Fibroblast of upper back skin (primary cell): ENCODE measurements around the gene DNAL4.

Experiments used
- DNase-seq: peaks from one replicate; pipeline ENCODE4 v3.0.0-alpha.2; 2013

The DNAL4 gene, protein sequence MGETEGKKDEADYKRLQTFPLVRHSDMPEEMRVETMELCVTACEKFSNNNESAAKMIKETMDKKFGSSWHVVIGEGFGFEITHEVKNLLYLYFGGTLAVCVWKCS

GRCh38 chr22:38793721-38794466 is at the start of gene DNAL4:
Gene DNAL4 (minus strand): TSS chr22:38794143. CDS start chr22:38782731, 11,412 bp downstream.
- DNase-seq: peak; percentile 99

GRCh38 chr22:38843201-38843656 is 49.3 kb upstream of the DNAL4 start:
- peak; percentile 66 for DNase-seq

DNA sequence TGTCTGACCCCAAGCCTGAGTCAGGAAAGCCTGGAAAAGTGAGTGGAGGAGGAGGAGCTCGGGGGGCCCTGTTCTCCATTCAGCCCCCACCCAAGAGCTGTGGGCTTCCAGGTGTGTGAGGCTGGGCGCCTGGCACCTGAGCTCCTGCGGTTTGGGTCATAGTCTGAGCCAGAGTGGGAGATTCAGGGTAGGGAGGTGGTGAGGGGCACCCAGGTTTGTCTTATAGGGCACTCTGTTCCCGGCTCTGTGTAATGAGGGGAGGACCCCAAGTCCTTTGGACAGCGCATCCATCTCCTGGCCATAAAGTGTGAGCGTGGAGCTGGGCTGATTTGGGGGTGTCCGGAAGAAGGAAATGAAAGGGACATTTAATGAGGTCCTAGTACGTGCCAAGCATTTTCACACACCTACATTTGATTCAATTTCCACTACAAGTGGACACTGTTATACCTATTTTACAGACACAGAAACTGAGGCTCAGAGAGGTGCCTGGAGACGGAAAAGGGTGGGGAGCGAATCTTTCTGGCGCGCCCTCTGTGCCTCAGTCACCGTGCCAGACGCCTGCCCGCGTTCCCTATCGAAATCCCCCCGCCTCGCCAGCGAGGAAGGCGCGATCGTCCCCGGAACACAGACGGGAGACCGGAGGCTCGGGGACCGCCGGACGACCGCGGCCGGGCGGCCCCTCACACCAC is 48.7 kb upstream of the DNAL4 start:
- no peak for DNase-seq

DNA sequence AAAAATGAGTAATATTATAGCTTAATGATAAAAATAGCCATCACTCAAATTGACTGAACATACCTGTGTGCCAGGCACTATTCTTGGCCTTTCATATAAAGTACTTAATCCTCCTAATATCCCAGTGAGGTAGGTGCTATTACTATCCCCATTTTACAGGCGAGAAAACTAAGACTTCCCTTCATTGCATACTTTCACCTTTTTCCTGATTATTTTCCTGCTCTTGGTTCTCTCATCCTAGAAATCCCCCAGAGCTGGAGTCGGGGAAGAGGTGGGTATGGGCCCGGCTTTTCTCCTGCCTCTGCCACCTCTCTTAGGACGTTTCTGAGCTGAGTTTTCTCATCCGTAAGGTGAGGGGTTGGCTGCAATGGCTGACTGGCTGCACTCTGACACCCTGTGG is 47.7 kb upstream of the DNAL4 start:
- no peak for DNase-seq

DNA sequence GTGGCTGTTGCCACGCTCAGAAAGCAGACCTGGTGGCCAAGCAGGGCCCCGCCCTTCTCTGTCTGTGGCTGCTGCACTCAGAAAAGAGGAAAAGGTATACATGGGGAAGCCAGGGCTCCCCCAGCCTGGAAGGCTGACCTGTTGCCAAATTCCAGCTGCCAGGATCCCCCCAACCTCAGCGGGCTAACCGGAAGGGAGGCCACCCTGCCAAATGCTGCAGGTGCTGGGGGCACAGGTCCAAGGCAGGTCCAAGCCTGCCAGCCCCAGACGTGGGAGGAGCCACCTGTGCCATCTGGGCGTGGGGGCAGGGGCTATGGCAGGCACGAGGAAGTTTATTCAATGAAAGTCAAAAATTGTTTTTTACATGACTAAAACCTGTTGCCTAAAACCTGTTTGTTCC is 47.3 kb upstream of the DNAL4 start:
- DNase-seq: no peak

- DNase-seq: no peak
Observed at GRCh38 chr22:38840129-38840528, 46.2 kb upstream of the DNAL4 start.

DNA sequence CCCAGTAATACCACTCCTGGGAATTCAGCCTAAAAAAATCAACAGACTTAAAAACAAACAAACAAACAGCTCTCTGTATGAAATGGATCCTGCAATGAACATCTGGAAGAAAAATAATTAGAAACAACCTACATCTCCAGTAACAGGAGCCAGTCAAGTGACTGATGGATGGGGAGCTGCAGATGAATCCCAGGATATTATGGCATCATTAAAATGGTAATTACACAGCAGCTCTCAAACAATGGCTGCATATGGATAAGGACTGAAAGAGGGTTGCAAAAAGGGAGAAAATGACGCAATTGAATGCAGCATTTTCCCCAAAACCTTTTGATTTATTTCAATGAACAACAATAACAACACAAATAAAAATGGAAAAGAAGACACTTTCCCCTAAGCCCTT is 45.7 kb upstream of the DNAL4 start:
- no peak for DNase-seq

- DNase-seq: no peak
Observed at GRCh38 chr22:38837414-38837928, 43.5 kb upstream of the DNAL4 start.

DNA sequence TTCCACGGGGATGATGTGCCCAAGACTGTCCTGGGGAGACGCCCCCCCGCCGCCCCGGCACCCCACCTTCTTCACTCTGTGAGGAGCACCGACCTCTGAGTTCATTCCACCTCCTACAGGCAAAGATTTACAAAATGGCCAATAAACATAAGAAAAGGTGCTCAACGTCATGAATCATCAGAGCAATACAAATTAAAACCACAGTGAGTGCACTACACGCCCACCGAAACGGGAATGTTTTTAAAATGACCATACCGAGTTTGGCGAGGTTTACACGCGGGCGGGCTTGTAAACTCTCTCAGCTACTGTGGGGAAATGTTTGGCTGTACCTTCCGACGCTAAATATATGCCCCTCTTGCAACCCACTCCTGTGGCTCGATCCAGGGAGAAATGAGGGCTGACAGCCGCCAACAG is 42.0 kb upstream of the DNAL4 start:
- DNase-seq: peak; percentile 12

DNA sequence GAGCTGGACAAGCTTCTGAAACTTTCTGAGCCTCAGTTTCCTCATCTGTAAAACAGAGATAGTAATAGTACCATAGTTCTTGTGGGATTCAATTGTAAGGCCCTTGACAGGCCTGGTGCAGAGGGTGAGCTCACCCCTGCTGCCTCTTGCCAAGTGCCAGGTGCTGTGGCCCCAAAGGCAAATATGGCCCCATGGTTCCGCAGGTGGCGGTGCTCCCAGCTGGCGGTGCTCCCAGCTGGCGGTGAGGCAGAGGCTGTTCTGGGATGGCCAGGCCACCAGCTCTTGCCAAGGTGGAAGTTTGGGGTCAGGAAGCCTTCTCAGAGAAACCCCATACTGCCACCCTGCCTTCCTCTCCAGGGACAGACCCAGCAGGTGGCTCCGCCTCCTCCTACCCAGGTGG is 41.0 kb upstream of the DNAL4 start:
- DNase-seq: no peak

- no peak for DNase-seq
Observed at GRCh38 chr22:38834215-38834953, 40.4 kb upstream of the DNAL4 start.

DNA sequence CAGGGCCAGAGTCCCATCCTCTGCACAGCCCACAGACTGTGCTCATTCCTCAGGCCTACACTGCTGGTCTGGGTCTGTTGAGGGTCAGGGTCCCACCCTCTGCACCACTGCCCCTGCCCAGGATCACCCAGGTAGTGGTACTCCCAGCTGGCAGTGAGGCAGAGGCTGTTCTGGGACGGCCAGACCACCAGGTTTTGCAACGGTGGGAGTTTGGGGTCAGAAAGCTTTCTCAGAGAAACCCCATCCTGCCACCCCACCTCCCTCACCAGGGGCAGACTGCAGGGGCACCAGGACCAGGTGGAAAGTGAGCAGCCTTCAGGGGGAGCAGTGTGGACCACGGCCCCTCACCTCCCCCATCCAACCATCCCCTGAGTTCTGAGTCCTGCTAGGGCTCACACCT is 39.1 kb upstream of the DNAL4 start:
- no peak for DNase-seq

DNA sequence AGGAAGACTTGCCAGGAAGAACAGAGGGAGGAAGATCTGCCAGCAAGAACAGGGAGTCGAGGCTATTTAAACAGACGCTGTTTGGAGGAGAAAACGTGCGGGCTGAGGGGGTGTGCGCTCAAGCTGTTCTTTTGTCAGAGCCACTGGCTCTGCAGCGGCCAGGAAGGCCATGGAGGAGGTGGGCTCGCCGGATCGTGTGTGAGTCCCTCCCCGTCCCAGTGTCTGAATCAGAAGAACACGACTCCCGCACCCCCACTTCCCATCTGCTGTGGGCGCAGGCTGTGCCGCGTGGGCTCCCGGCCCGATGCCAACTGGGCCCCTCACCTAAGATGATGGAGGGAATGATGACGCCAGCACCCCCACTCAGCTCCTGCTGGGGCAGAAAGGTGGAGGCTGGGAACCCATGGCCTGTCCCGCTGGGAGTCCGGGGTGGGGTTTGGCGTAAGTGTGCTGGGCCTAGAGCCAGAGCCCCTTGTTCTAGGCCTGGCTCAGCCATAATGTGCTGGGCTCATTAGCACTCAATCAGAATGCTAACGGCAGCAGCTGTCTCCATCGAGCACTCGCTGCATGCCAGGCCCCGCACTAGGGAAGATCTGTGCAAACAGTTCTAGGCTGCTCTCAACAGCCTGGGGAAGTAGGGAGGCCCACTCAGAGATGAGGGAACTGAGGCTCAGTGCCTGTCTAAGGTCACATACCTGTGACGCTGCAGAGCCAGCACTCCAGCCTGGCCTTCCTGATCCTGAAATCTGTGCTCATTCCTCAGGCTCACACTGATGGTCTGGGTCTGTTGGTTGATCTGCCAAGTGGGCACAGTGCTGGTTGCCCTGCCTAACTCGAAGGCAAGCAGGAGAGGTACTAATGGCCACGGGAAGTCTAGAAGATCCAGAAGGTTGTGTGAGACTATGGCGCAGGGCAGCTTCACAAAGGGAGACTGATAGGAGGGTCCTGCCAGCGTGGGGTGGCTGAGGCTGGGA is 38.3 kb upstream of the DNAL4 start:
- DNase-seq: no peak

GRCh38 chr22:38831166-38831945 is 37.4 kb upstream of the DNAL4 start:
- DNase-seq: peak; percentile 55

DNA sequence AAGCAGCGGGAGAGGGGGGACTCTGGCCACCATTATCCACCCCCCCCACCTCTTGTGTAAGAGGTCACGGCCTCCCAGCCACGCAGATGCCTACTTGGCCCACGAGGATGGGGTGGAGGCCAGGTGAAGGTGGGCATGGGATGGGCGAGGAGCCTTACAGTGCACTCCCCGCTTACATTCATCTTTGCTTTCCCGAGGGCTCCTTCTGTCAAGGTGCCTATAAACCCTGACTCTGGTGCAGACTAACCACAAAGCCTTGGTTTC is 36.8 kb upstream of the DNAL4 start:
- no peak for DNase-seq

DNA sequence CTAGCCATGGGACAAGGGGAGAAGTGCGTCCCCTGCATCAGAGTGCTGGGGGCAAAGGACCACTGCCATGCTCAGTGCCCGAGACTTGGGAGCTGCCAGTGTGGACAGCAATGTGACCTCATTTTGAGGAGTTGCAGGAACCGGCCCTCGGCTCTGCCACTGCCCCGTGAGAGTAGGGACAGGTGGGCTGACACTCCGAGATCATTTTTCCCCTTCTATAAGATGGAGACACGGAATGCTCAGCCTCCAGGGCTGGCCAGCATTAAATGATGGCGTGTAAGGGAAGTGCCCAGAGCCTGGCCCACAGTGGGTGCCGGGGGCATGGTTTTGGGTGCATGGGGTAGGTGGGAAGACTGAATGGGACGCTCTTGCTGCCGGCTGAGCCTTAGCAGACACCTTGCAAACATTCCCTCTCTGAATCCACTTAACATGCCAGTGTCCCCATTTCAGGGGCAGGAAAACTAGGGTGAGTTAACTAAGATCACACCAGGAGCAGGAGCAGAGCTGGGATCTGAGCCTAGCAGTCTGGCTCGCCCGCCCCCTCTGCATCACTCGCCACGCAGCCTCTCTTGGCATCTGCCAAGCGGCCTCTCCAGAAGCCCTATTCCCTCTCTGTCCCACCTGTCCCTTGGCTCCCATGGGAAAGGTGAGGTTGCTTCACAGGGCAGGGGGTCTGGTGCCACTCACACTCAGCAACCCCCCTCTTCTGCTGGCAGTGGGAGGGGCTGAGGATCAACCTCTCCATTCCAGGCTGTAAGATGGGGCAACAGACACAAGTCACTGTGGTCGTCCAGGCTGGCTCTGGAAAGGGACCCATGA is 36.3 kb upstream of the DNAL4 start:
- no peak for DNase-seq

DNA sequence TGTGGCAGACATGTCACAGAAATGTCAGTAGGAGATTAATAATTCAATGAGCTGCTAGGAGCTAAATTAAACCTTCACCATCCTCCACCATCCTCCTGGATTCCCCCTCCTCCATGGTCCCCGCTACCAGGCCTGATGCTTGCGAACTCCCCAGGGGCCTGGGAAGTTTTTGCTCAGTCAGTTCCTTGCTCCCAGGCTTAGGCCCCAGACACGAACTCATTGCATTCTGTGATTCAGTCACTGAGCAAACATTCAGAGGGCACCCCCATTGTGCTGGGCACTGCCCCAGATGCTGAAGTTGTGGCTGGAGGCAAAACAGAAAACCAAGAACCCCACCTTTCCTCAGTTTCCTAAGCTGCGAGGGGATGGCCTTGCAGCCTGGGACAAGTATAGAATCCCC is 35.5 kb upstream of the DNAL4 start:
- DNase-seq: no peak

- no peak for DNase-seq
Observed at GRCh38 chr22:38828616-38829205, 34.8 kb upstream of the DNAL4 start.

DNA sequence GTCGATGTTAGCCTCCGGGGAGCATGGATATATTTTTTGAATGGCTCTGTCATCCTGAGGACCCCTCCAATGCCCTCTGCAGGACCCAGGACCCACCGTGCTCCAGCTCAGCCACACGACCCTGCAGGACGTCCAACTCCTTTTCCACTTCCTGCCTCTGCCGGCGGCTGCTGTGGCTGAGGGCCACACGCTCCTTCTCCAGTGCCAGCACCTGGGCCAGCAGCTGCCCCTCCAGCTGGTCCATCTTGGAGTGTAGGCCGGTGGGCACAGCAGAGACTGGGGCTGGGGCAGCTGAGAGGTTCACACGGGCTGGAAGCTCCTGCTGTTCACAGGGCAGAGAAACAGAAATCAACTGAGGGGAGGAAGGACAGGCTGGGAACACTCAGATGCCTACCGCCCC is 34.2 kb upstream of the DNAL4 start:
- DNase-seq: no peak

- DNase-seq: no peak
Observed at GRCh38 chr22:38827510-38827909, 33.6 kb upstream of the DNAL4 start.
